Fibroblast of villous mesenchyme (primary cell): ENCODE data around the gene DYNC1LI1. TPM values are rescaled to one million over a fixed set of nuclear protein-coding genes. Genes with fewer than 3 reads are reported as not detected.
A peak's percentile ranks its signal among the peaks of the same experiment; 100 is the strongest.

Source experiments
- DNase-seq: peaks from one replicate; pipeline ENCODE4 v3.0.0-alpha.2; 2010; ENCODE audit warnings: low read depth
- H3K4me3 ChIP-seq: 2 replicates; pipeline ENCODE4 v1.5.1; 2011; ENCODE audit warnings: low read depth, mild to moderate bottlenecking, low read length
- CTCF ChIP-seq: IDR thresholded peaks from 2 replicates; pipeline ENCODE4 v1.5.1; 2012; ENCODE audit warnings: low read depth, mild to moderate bottlenecking, low read length; ENCODE audit not compliant: insufficient read depth
- total RNA-seq: library from RNA; depleted of rRNA; stranded (reverse); fragments of >200 nt; gene quantifications from 2 replicates; pipeline ENCODE4 v1.2.3, GENCODE V29; 2012

The DYNC1LI1 gene
- total RNA-seq, 1 donor = 50.1 TPM

DNA sequence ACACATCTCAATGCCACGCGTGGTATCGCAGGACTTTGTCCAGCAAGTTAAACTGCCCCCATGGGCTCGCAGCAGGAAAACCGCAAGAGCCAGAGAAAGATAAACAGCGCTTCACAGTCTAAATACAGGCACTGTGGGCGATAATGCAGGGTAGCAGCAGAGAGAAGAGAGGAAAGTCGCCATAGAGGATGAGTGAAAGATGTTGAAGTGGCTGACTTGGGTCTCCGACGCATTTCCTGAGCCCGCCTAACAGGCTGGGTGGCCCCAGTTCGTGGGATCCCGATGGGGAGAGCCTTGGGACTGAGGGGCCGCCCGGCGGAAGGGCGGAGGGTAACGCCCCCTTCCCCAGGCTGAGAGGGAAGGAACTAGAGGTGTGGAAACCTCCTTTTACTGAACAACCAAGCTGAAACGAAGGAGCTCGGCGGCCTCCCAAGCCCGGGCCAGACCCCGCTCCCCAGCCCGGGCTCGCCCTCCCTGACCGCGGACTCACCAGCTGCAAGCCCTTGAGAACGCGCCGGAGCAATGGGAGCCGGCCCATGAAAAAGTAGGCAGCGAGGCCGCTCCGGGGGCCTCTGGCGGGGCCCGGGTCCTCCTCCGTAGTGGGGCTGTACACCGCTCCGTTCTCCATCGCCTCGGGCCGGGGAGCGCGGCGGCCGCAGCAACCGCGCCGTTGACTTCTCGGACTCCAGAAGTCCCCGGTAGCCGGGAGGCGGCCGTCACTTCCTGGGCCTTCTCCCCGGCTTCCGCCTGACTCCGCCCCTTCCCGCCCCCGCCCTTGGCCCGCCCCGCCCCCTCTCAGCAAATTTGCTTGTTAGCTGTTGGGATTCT is 68.3 kb downstream of the DYNC1LI1 start, which contains the start of gene CMTM6:
Gene CMTM6 (minus strand): TSS at position 735 of the 828 bp plus-strand sequence. CDS start 107 bp downstream, at position 628.
- no peak for TF ChIP-seq CTCF
- peak within 1 kb of the TSS; percentile 88 for H3K4me3 ChIP-seq
- peak; percentile 86 for DNase-seq

DNA sequence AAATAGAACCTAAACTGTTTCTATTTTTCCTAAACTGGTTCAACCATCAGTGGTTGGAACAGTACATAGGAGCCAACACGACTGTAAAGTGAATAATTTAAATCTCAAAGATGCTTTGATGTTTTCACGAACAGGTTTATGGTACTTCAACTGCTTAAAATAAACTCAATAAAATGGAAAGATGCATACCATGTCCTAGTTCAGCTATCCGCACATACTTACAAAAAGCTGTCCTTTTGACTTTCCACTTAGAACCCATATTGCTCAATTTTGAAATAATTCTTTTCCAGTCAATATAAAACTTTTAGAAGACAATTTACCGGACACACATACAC is 68.9 kb downstream of the DYNC1LI1 start:
- no peak for TF ChIP-seq CTCF
- no peak for DNase-seq
- peak overlapping the region; percentile 88 for H3K4me3 ChIP-seq

DNA sequence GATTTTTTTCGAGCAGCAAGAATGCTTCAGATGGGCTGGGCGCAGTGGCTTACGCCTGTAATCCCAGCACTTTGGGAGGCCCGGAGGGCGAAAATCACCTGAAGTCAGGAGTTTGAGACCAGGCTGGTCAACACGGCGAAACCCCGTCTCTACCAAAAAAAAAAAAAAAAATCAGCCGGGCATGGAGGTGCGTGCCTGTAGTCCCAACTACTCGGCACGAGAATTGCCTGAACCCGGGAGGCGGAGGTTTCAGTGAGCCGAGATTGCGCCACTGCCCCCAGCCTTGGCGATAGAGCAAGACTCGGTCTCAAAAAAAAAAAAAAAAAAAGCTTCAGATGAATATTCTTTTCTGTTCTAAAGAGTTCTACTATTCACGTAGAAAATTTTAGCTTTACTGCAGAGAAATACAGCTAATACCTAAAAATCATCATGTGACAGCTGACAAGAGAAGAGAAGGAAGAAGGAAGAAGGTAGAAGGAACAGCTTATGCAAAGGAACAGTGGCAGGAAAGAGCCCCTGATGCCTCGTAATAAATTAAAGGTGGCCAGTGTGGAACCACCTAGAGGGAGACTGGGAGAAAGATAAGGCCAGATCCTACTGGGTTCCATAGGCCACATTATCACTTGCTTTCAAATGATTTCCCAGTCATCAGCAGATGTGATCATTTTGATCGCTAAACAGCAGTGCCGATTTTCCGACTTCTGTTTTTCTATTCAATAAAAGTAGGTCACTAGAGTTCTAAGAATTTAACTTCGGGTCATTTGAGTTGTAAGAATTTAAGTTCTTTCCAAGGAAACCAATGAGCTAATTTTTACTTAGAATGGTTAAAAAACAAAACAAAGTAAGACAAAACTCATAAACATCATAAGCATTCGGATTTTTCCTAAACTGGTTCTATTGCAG is 69.5 kb downstream of the DYNC1LI1 start:
- DNase-seq = peak; percentile 34
- no peak for TF ChIP-seq CTCF
- peak overlapping the region; percentile 88 for H3K4me3 ChIP-seq

GRCh38 chr3:32500231-32500630 is 70.4 kb downstream of the DYNC1LI1 start:
- TF ChIP-seq CTCF = no peak
- no peak for DNase-seq
- peak overlapping the region; percentile 88 for H3K4me3 ChIP-seq

GRCh38 chr3:32499585-32499984 is 71.1 kb downstream of the DYNC1LI1 start:
- no peak for TF ChIP-seq CTCF

DNA sequence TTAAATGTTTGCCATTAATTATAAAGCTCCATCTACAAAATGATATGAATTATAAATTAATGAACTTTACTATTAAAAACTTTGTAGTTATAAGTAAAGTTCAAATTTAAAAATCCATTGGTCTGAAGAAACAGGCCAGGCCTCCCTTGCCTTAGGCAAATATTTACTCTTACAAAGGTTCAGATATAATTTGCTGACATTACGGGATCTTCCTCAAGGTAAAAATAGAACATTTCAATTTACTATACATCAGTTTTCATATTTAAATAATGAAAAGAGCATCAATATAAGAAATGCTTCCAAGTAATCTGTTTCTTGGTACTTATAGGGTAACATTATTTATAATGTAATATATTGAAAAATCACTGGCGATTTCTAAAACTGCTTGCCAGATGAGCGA is 71.7 kb downstream of the DYNC1LI1 start:
- no peak overlapping the region for H3K4me3 ChIP-seq
- DNase-seq = no peak
- no peak for TF ChIP-seq CTCF

More at GRCh38 chr3:32499585-32499984, 71.1 kb downstream of the DYNC1LI1 start:
- no peak for DNase-seq
- no peak overlapping the region for H3K4me3 ChIP-seq
